Dedifferentiated amniotic fluid mesenchymal stem cell (primary cell): ENCODE data around the gene KANK2.
"Not testable (repeated sequence)": the region's sequence is repeated elsewhere in the genome, so short reads cannot be mapped to it uniquely, and the experiment has no call there.

Source experiments
- DNase-seq: peaks from one replicate; pipeline ENCODE4 v3.0.0-alpha.2; 2016; ENCODE audit errors: extremely low spot score

KANK2 gene

GRCh38 chr19:11196406-11197287 is 698 bp downstream of the KANK2 start:
- no peak for DNase-seq

DNA sequence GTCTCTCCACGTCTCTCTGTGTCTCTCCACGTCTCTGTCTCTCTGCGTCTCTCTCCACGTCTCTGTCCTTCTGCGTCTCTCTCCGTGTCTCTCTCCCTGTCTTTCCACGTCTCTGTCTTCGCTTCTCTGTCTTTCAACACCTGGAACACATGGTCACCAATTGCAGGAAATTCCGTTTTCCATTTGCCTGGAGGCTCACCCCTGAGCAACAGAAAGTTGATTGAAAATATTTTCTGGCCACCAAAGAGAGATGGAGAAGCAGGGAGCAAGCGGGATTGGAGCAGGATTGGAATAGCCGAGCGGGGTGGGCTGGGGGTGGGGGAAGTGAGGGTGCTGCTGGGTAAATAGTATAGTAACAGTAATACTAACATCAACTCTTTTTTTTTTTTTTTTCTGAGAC is 1.7 kb downstream of the KANK2 start:
- DNase-seq: no peak

- DNase-seq: no peak
Observed at GRCh38 chr19:11194656-11195558, 2.4 kb downstream of the KANK2 start.

GRCh38 chr19:11194173-11194572 is 3.2 kb downstream of the KANK2 start:
- no peak for DNase-seq

DNA sequence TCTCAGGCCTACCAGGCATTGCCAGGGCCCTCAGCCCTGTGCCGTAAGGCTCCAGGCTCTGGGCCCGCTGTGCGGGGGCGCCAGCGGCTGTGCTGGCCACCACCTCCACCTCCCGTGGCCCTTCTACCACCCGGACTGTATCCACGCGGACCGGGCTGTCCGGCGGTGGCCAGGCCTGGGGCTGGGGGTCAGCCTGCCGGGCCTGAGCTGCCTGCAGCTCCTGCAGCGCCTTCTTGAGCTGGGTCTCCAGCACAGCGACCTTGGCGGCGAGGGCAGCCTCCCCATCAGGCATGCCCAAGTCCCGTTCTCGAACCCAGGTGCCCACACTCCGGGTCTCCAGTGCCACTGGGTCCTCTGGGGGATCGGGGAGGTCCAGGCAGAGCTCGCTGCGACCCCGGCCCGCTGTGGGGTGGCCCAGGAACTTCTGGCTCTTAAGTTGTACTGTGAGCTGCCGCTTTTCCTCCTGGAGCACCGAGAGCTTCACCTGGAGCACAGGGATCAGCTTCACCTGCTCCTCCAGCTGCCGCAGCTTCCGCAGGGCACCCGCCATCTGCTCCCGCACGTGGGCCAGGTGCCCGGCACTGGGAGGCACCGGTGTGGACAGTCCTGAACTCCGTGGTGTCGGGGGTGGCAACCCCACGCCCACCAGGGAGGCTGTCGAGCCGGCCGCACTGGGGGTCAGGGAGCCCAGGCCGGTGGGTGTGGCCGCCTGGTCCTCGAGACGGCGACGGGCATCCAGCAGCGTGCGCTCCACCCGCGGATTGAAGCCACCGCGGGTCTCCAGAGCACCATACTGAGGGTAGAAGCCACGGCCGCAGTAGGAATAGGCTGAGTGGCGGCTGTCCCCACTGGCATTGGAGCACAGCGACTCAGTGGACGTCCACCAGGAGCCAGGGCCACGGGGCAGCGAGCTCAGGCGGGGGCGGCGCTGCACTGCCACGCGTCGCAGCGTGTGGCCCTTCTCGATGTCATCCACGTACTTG is 4.1 kb downstream of the KANK2 start:
- DNase-seq: no peak

DNA sequence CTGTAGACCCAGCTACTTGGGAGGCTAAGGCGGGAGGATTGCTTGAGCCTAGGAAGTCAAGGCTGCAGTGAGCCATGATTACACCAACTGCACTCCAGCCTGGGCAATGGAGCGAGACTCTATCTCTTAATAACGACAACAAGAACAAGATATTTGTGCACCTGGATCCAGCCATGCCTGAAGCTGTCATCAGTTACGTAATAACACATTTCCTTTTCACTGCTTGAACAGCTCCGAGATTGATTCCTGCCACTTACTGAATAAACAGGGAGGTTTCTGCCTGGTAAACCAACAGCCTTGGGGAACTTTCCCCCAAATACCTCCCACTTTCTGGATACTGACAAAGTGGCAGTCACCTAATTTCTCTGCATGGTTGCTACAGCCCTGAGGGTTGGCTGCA is 5.4 kb downstream of the KANK2 start:
- DNase-seq: no peak

DNA sequence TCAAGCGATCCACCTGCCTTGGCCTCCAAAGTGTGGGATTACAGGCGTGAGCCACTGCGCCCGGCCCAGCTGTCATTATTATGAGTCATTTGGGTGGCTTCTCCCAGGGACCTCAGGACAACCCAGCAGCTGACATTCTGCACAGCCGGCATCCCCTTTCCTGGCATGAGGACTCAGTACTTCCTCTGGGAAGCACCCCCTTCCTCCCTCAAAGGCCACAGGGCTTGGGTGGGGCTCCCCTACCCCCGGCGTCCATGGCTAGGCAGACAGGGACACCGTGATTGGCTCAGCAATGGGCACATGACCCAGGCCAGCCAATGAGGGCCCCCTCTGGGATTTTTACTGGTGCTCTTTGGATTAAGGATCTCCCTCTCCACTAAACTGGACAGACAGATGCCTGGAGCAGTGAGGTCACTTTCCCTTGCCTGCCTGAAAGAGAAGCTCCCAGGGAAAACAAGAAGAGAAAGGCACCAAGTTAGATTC is 6.0 kb downstream of the KANK2 start:
- DNase-seq: peak; percentile 39

DNA sequence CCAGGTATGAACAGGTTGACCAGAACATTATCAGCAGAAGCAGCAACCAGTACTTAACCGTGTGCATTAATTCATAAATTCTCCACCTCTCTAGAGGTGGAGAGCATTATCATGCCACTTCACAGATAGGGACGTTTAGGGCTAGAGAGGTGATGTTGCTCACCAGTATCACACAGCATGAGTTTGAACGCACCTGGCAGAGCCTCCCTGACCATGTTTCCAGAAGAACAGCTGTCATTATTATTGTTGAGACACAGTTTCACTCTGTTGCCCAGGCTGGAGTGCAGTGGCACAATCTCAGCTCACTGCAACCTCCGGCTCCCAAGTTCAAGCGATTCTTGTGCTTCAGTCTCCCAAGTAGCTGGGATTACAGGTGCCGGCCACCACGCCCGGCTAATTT is 6.8 kb downstream of the KANK2 start:
- no peak for DNase-seq

- DNase-seq: no peak
Observed at GRCh38 chr19:11187441-11187840, 9.9 kb downstream of the KANK2 start.

GRCh38 chr19:11182994-11183393 is 14.4 kb downstream of the KANK2 start:
- no peak for DNase-seq

GRCh38 chr19:11181488-11181887 is 15.9 kb downstream of the KANK2 start:
- DNase-seq: no peak

DNA sequence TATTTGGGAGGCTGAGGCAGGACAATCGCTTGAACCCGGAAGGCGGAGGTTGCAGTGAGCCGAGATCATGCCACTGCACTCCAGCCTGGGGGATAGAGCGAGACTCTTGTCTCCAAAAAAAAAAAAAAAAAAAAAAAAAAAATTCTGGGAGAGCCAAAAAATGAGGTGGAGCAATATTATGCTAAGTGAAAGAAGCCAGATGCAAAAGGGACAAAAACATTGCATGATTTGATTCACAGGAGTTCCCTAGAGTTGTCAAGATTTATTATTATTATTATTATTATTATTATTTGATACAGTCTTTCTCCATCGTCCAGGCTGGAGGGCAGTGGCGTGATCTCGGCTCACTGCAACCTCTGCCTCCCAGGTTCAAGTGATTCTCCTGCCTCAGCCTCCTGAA is 16.4 kb downstream of the KANK2 start:
- not testable (repeated sequence) for DNase-seq

DNA sequence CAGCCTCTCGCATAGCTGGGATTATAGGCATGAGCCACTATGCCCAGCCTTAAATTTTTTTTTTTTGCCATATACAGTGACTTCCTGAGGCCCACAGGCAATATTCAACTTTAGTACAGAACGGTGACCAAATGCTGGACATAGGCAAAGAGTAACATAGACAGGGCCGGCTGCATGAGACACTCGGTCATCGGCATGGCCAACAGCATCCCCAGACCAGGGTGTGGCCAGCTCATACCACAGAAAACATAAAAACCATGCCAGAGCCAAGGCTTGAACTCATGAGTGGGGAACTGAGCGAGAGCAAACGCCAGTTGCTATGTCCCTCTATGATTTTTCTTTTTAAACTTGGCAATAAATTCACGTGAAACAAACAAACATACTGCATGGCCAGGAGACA is 17.0 kb downstream of the KANK2 start:
- no peak for DNase-seq

DNA sequence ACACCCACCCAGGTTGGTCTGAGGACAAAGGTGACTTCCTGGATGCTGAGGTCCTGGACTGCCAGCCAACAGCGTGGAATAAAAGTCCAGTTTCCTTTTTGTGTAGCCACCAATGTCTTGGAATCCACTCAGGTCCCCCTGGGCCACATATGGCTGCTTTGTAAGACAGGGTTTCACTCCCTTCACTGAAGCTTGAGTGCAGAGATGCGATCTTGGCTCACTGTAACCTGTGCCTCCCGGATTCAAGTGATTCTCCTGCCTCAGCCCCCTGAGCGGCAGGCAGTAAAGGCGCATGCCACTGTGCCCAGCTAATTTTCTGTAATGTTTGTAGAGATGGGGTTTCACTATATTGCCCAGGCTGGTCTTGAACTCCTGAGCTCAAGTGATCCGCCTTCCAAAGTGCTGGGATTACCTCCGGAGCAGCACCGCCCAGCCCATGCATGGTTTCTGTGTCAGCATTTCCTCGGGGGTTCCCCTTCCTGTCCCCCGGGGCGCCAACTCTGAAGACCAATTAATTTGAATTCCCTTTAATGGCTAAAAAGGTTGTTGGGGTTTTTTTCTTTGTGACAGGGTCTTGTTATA is 17.5 kb downstream of the KANK2 start:
- DNase-seq: no peak

DNA sequence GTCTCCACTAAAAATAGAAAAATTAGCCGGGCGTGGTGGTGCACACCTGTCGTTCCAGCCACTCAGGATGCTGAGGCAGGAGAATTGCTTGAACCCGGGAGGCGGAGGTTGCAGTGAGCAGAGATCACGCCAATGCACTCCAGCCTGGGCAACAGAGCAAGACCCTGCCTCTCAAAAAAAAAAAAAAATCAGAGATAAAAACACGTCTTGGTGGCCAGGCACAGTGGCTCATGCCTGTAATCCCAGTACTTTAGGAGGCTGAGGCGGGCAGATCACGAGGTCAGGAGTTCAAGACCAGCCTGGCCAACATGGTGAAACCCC is 18.2 kb downstream of the KANK2 start:
- not testable (repeated sequence) for DNase-seq

DNA sequence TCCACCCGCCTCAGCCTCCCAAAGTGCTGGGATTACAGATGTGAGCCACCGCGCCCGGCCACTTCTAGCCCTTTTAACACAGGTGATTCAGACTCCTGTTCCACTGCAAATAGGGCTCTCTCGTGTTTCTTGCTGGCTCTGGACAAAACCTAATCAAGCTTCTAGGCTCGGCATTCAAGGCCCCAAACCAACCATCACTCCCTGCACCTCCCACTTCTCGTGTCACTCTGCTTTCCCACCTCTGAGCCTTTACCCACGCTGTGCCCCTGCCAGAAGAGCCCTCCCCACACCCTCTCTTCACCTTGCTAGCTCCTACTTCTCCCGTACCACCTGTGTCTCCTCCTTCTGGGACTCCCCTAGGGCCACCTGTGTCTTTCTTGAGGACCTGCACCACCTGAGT is 19.8 kb downstream of the KANK2 start:
- no peak for DNase-seq

DNA sequence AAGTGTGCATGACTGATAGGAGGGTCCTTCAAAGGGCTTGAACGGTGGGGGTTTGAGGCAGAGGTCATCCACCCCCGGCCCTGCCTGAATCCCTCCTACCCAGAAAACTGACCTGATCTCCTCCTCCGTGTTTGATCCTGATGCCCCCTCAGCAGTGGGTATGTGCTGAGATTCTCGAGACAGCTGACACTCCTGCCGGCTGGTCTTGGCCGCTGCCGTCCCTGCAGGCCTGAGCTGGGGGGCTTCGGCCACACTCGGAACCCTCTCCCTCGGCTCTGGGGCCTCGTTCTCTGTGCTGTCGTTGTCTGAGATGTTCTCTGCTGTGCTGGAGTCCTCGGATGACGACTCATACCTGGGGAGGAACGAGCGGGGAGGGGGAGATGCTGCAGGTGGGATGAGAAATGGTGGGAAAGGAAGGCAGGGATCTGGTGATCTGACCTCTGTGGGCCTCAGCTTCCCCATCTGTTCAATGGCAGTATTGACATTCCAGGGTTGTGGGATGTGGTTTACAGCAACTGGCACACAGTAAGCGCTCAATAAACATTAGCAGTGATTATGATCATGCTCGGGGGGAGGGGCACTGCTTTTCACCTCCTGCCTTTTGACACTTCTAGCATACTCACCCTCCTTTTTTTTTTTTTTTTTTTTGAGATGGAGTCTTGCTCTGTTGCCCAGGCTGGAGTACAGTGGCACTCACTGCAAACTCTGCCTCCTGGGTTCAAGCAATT is 20.7 kb downstream of the KANK2 start:
- no peak for DNase-seq

DNA sequence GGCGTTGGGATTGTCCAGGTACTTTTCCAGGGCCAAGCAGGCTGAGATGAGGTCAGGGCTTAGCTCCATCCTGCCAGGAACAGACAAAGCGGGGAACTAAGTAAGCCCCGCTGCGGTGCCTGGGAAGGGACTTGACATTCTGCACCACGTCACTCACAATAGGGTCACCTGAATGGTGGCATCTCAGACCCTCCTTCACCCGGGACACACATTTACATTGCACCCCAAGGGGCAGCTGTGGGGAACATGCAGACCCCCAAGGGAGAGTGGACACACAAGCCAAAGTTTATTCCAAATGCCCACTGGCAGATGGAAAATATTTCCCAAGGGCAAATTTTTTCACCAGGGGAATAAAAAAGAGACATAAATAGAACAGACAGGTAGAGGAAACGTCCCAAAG is 21.4 kb downstream of the KANK2 start:
- no peak for DNase-seq

GRCh38 chr19:11174336-11174735 is 23.0 kb downstream of the KANK2 start:
- no peak for DNase-seq

DNA sequence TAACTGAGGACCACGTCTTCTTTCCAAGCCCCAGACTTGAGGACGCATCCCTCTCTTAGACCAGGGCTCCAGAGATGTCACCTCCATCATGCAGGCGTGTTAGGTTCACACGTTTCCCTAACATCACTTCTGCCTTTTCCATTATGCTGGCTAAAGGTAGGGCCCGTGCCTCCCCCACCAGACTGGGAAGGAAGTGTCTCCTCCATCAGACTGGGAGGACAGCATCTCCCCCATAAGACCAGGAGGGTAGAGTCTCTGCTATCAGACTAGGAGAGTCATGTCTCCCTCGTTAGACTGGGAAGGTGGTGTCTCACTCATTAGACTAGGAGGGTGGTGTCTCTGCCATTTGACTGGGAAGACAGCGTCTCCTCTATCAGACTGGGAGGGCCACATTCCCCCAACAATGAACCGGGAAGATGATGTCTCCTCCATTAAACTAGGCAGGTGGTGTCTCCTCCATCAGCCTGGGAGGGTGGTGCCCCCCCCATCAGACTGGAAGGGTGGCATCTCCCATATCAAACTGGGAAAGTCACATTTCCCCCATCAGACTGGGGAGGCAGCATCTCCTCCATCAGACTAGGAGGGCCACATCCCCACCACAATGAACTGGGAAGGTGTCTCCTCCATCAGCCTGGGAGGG is 23.7 kb downstream of the KANK2 start:
- DNase-seq: no peak
